ENCODE measurements around the gene PXT1. TPM values are rescaled to one million over a fixed set of nuclear protein-coding genes. Genes with fewer than 3 reads are reported as not detected.
A peak's percentile ranks its signal among the peaks of the same experiment; 100 is the strongest.

Gene PXT1
- total RNA-seq, 1 donor from 2014 or later: not detected

GRCh38 chr6:36392621-36393020 is 50.0 kb downstream of the PXT1 start:
- DNase-seq (ENCODE audit: extremely low read depth, low read depth, low spot score): no peak

- no peak for DNase-seq (ENCODE audit: extremely low read depth, low read depth, low spot score)
These were observed 53.3 kb downstream of the PXT1 start for GRCh38 chr6:36389353-36389752.

- DNase-seq (ENCODE audit: extremely low read depth, low read depth, low spot score): no peak
These were observed 55.0 kb downstream of the PXT1 start, which contains the start of gene ETV7 for GRCh38 chr6:36387440-36388303. Gene ETV7 (minus strand): TSS chr6:36387669. CDS start chr6:36387541, 128 bp downstream.

GRCh38 chr6:36386495-36387439 is 55.9 kb downstream of the PXT1 start:
- DNase-seq (ENCODE audit: extremely low read depth, low read depth, low spot score): peak; percentile 33

- DNase-seq (ENCODE audit: extremely low read depth, low read depth, low spot score): no peak
These were observed 58.6 kb downstream of the PXT1 start for GRCh38 chr6:36384095-36384494.

GRCh38 chr6:36383606-36384005 is 59.0 kb downstream of the PXT1 start:
- no peak for DNase-seq (ENCODE audit: extremely low read depth, low read depth, low spot score)

- no peak for DNase-seq (ENCODE audit: extremely low read depth, low read depth, low spot score)
These were observed 59.7 kb downstream of the PXT1 start for GRCh38 chr6:36382976-36383375.

GRCh38 chr6:36381502-36382389 is 60.9 kb downstream of the PXT1 start:
- DNase-seq (ENCODE audit: extremely low read depth, low read depth, low spot score): no peak

- DNase-seq (ENCODE audit: extremely low read depth, low read depth, low spot score): no peak
These were observed 62.5 kb downstream of the PXT1 start for GRCh38 chr6:36380166-36380565.

GRCh38 chr6:36378936-36379335 is 63.7 kb downstream of the PXT1 start:
- no peak for DNase-seq (ENCODE audit: extremely low read depth, low read depth, low spot score)

- DNase-seq (ENCODE audit: extremely low read depth, low read depth, low spot score): no peak
These were observed 64.3 kb downstream of the PXT1 start for GRCh38 chr6:36378243-36378920.

GRCh38 chr6:36377594-36377993 is 65.1 kb downstream of the PXT1 start:
- no peak for DNase-seq (ENCODE audit: extremely low read depth, low read depth, low spot score)

- no peak for DNase-seq (ENCODE audit: extremely low read depth, low read depth, low spot score)
These were observed 65.9 kb downstream of the PXT1 start for GRCh38 chr6:36376742-36377141.

- DNase-seq (ENCODE audit: extremely low read depth, low read depth, low spot score): no peak
These were observed 66.5 kb downstream of the PXT1 start for GRCh38 chr6:36376183-36376582.

GRCh38 chr6:36375644-36376155 is 67.0 kb downstream of the PXT1 start:
- DNase-seq (ENCODE audit: extremely low read depth, low read depth, low spot score): no peak

GRCh38 chr6:36374972-36375371 is 67.7 kb downstream of the PXT1 start:
- DNase-seq (ENCODE audit: extremely low read depth, low read depth, low spot score): no peak

GRCh38 chr6:36374194-36374593 is 68.5 kb downstream of the PXT1 start:
- DNase-seq (ENCODE audit: extremely low read depth, low read depth, low spot score): no peak

GRCh38 chr6:36373368-36374019 is 69.2 kb downstream of the PXT1 start:
- DNase-seq (ENCODE audit: extremely low read depth, low read depth, low spot score): no peak

GRCh38 chr6:36372088-36372487 is 70.6 kb downstream of the PXT1 start:
- no peak for DNase-seq (ENCODE audit: extremely low read depth, low read depth, low spot score)

Measured in glomerular endothelial cell (primary cell).